ENCODE data around the gene ZFHX3. TPM values are rescaled to one million over a fixed set of nuclear protein-coding genes. Genes with fewer than 3 reads are reported as not detected.

ZFHX3 gene
- total and polyA plus RNA-seq, 2 of the 8 experiments (the other 6 are each of a cell fraction or from before 2014, with no cell fraction given), result 0.08 to 0.99 TPM

DNA sequence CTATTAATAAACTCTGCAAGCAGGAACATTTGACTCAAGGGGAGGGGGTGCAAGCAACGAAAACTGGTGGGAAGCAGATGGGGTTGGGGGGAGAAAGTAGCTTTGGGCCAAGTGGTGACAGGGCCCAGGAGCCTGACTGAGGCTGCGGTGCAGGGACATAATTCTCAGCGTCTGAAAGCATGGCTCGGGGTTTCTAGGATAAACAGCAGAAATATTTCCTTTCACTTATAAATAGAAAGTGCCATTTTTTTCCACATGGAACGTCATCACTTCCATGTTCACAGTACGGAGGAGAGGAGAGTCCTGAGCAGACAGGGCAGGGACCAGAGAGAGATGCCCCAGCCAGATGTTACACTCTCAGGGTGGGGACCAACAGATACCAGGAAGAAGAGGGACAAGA is 197.1 kb downstream of the ZFHX3 start (continued):
- TF ChIP-seq, protein P1, sequence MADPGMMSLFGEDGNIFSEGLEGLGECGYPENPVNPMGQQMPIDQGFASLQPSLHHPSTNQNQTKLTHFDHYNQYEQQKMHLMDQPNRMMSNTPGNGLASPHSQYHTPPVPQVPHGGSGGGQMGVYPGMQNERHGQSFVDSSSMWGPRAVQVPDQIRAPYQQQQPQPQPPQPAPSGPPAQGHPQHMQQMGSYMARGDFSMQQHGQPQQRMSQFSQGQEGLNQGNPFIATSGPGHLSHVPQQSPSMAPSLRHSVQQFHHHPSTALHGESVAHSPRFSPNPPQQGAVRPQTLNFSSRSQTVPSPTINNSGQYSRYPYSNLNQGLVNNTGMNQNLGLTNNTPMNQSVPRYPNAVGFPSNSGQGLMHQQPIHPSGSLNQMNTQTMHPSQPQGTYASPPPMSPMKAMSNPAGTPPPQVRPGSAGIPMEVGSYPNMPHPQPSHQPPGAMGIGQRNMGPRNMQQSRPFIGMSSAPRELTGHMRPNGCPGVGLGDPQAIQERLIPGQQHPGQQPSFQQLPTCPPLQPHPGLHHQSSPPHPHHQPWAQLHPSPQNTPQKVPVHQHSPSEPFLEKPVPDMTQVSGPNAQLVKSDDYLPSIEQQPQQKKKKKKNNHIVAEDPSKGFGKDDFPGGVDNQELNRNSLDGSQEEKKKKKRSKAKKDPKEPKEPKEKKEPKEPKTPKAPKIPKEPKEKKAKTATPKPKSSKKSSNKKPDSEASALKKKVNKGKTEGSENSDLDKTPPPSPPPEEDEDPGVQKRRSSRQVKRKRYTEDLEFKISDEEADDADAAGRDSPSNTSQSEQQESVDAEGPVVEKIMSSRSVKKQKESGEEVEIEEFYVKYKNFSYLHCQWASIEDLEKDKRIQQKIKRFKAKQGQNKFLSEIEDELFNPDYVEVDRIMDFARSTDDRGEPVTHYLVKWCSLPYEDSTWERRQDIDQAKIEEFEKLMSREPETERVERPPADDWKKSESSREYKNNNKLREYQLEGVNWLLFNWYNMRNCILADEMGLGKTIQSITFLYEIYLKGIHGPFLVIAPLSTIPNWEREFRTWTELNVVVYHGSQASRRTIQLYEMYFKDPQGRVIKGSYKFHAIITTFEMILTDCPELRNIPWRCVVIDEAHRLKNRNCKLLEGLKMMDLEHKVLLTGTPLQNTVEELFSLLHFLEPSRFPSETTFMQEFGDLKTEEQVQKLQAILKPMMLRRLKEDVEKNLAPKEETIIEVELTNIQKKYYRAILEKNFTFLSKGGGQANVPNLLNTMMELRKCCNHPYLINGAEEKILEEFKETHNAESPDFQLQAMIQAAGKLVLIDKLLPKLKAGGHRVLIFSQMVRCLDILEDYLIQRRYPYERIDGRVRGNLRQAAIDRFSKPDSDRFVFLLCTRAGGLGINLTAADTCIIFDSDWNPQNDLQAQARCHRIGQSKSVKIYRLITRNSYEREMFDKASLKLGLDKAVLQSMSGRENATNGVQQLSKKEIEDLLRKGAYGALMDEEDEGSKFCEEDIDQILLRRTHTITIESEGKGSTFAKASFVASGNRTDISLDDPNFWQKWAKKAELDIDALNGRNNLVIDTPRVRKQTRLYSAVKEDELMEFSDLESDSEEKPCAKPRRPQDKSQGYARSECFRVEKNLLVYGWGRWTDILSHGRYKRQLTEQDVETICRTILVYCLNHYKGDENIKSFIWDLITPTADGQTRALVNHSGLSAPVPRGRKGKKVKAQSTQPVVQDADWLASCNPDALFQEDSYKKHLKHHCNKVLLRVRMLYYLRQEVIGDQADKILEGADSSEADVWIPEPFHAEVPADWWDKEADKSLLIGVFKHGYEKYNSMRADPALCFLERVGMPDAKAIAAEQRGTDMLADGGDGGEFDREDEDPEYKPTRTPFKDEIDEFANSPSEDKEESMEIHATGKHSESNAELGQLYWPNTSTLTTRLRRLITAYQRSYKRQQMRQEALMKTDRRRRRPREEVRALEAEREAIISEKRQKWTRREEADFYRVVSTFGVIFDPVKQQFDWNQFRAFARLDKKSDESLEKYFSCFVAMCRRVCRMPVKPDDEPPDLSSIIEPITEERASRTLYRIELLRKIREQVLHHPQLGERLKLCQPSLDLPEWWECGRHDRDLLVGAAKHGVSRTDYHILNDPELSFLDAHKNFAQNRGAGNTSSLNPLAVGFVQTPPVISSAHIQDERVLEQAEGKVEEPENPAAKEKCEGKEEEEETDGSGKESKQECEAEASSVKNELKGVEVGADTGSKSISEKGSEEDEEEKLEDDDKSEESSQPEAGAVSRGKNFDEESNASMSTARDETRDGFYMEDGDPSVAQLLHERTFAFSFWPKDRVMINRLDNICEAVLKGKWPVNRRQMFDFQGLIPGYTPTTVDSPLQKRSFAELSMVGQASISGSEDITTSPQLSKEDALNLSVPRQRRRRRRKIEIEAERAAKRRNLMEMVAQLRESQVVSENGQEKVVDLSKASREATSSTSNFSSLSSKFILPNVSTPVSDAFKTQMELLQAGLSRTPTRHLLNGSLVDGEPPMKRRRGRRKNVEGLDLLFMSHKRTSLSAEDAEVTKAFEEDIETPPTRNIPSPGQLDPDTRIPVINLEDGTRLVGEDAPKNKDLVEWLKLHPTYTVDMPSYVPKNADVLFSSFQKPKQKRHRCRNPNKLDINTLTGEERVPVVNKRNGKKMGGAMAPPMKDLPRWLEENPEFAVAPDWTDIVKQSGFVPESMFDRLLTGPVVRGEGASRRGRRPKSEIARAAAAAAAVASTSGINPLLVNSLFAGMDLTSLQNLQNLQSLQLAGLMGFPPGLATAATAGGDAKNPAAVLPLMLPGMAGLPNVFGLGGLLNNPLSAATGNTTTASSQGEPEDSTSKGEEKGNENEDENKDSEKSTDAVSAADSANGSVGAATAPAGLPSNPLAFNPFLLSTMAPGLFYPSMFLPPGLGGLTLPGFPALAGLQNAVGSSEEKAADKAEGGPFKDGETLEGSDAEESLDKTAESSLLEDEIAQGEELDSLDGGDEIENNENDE (IDR thresholded peaks at IDR 0.05; ENCODE audit: insufficient replicate concordance, low read length), result no peak
- TF ChIP-seq, protein P2, sequence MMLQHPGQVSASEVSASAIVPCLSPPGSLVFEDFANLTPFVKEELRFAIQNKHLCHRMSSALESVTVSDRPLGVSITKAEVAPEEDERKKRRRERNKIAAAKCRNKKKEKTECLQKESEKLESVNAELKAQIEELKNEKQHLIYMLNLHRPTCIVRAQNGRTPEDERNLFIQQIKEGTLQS (IDR thresholded peaks at IDR 0.05; ENCODE audit: insufficient read depth, low read depth, low read length), result no peak
- no peak for TF ChIP-seq EZH2 (IDR thresholded peaks at IDR 0.05; ENCODE audit: low read depth, low read length, severe bottlenecking)
